ENCODE results near the gene GPR17.

Gene GPR17

DNA sequence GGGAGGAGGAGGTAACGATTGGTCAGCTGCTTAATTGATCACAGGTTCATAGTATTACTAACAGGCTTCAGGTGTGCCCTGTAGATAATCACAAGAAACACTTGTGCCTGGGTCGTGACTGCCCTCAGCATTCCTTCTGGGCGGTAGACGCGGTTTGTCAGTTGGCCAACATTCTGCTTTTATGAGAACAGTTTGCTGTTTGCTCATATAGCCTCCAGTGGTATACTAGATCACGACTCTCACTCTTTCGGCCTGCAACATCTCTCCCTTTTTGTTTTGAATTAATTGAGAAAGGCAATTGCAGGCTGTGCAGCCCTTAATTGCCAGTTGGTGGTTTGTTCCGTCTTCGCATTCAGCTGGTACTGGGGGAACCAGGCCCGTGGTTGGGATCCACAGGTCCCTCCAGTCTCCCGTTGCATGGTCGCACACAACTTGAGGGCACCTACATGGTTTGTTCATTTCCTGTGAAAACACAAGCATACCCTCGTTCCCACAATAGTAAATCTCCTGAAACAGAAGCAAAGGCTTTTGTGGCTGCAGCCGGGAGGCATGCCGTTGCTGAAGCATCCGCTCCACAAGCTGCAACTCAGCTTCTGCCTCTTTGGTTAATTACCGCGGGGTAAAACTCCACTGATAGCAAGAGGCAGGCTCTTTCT is 30.3 kb upstream of the GPR17 start:
- DNase-seq, result no peak

- DNase-seq, result no peak
Observed at GRCh38 chr2:127618551-127619202, 27.3 kb upstream of the GPR17 start.

- no peak for DNase-seq
Observed at GRCh38 chr2:127619203-127619590, 26.8 kb upstream of the GPR17 start.

GRCh38 chr2:127619877-127620705 is 25.9 kb upstream of the GPR17 start:
- DNase-seq, result no peak

DNA sequence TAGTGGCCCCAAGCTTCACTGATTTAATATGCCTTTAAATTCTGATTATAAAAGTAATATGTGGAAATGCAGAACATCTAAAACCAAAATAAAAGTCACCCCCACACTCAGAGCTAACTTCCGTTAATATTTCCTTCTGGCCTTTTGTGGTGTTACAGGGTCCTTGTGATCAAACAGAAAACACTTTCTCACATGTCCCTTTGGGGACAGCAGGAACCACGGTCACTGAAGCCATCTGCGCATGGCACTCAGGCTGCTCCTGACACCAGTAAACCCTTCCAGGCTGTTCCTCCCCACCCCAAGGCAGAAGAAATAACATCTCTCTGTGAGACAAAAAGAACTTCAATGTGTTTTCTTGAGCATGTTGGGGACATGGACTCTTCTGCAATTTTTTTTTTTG is 25.1 kb upstream of the GPR17 start:
- no peak for DNase-seq

DNA sequence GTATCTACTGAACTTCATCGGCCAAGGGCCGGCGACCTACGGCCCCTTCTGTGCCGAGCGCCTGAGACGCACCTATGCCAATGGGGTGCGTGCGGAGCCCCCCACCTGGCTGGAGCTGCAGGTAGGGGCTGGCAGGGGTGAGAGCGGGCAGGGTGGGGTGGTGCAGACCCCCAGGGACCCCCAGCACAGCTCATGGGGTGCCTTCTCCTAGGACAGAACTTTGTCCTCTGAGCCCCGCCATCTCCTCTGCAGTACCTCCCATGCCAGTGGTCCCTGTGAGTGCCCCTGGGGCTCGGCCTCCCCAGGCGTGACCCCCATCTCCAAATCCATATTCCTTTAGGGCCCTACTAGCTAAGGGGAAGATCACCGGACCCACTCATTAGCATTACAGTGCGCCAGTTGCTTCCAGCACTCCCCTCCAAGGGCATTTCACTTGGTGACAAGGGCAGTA is 23.9 kb upstream of the GPR17 start:
- no peak for DNase-seq

GRCh38 chr2:127622561-127623387 is 23.2 kb upstream of the GPR17 start:
- no peak for DNase-seq

- no peak for DNase-seq
Observed at GRCh38 chr2:127623388-127624319, 22.3 kb upstream of the GPR17 start.

- no peak for DNase-seq
Observed at GRCh38 chr2:127624320-127624755, 21.6 kb upstream of the GPR17 start.

DNA sequence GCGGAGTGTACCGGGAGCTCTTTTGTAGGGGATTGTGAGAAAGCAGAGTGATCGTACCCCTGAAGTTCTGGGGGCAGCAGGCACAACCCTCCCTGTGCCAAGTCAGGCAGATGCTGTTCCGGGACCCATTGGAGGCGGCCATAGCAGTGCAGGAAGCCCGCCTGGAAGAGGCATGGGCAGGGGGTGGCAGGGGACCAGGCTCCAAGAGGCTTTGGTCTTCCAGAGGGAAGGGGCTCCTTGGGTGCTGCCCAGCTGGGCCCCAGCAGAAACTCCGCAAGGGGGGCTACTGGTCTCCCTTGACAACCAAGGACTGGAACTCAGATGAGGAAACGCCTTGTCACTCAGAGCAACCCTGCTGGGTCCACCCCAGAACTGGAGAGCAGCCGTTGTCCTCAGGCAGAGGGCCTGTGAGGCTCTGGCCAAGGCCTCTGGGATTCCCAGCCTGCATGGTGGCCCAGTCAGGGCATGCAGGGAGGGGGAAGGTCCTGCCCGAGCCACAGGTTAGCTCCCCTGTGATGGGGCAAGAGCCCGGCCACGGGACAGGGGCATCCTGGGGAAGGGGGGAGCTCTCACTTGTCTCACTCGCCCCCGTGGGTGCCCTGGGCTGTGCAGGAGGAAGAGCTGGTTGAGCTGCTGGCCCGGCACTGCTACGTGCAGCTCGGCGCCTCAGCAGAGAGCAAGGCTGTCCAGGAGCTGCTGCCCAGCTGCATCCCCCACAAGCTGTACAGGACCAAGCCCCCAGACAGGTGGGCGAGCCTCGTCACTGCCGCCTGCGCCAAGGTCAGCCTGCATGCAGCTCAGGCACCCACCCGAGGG is 21.0 kb upstream of the GPR17 start:
- DNase-seq, result no peak

GRCh38 chr2:127625572-127625951 is 20.4 kb upstream of the GPR17 start:
- DNase-seq, result no peak

- no peak for DNase-seq
Observed at GRCh38 chr2:127626175-127626574, 19.8 kb upstream of the GPR17 start.

DNA sequence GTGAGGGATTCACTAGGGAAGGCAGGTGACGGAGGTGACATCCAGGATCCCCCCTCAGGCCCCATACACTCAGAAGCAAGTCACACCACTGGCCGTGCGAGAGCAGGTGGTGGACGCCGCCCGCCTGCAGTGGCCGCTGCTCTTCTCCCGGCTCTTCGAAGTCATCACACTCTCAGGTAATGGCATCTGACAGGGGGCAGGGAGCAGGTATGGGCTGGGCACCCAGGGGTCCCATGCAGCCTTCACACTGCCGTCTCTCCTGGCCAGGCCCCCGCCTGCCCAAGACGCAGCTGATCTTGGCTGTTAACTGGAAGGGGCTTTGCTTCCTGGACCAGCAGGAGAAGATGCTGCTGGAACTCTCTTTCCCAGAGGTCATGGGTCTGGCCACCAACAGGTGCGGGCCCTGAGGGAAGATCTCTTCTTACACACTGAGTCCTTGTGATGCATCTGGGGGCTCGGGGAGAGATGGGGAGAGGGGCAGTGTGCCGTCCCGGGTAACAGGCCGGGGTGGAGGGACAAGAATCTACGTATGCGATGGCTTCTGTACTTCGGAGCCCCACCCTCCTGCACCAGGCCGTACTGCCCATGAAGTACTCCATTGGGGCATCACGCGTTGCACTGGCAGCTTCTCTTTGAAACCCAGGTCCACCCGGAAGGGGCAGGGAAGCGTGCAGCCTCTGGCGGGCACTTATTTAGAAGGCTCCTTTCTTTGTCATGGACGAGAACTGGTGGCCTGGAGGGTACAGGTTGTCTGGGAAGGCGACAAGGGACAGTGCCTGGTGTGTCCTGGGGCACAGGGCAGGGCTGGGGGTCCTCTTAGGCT is 18.8 kb upstream of the GPR17 start:
- no peak for DNase-seq

DNA sequence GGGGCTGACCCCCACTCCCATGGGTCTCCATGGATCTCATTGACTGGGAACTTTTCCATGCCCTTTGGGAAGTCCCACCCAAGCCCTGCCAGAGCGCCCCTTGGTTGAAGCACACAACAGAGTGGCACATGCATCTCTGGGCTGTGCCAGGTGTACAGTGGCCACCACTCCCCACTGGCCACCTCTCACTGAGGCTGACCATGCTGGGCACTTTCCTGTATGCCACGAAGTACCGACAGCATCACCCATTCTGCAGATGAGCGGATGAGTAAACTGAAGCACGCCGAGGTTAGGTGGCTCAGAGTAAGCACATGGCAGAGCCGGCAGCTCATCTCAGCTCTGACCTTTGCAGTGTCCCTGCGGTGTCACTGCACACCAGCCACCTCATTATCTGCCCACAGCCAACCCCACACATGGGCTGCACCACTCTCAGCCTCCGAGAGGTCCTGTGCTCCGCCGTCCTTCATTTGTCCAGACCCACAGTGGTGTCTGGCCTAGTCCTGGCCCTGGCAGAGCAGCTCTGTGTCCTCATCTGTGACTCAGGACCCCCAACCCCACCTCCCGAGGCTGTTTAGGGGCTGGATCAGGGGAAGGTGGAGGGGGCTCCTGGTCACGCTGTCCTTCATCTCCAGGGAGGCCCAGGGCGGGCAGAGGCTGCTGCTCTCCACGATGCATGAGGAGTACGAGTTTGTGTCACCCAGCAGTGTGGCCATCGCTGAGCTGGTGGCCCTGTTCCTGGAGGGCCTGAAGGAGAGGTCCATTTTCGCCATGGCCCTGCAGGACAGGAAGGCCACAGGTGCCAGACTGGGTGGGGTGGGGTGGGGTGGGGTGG is 18.0 kb upstream of the GPR17 start:
- no peak for DNase-seq

- DNase-seq, result no peak
Observed at GRCh38 chr2:127628767-127629614, 17.0 kb upstream of the GPR17 start.

DNA sequence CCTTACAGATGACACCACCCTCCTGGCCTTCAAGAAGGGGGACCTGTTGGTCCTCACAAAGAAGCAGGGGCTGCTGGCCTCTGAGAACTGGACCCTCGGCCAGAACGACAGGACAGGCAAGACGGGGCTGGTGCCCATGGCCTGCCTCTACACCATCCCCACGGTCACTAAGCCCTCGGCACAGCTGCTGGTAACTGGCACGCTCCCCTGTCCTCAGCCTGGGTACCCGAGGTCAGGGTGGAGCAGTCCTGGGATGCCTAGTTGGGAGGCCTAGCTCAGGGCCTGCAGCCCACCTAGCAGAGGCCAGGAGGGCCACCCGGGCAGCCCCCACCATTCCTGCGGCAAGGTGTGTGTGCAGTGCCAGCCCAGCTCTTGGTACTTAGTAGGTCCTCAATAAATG is 16.3 kb upstream of the GPR17 start:
- DNase-seq, result no peak

- DNase-seq, result no peak
Observed at GRCh38 chr2:127630096-127630863, 15.7 kb upstream of the GPR17 start.
